H9 (cell line): ENCODE data around the gene CCDC116. TPM values are rescaled to one million over a fixed set of nuclear protein-coding genes. Genes with fewer than 3 reads are reported as not detected.

Experiments
- DNase-seq: peaks from one replicate; pipeline ENCODE4 v3.0.0-alpha.2; 2017
- H2AFZ ChIP-seq: one replicate; pipeline ENCODE4 v1.6.1; 2013; ENCODE audit warnings: mild to moderate bottlenecking, low read length, control low read depth, moderate library complexity
- H2AK5ac ChIP-seq: 2 replicates; pipeline ENCODE4 v1.6.1; 2013; ENCODE audit warnings: low read length, control low read depth, mixed read lengths; ENCODE audit not compliant: insufficient read length
- H2BK120ac ChIP-seq: one replicate; pipeline ENCODE4 v1.6.1; 2013; ENCODE audit warnings: low read depth, mild to moderate bottlenecking, low read length, control low read depth, inconsistent platforms; ENCODE audit not compliant: poor library complexity, severe bottlenecking
- H2BK12ac ChIP-seq: 2 replicates; pipeline ENCODE4 v1.6.1; 2013; ENCODE audit warnings: low read length, control low read depth, mixed read lengths, low read depth; ENCODE audit not compliant: insufficient read length
- H2BK15ac ChIP-seq: 2 replicates; pipeline ENCODE4 v1.6.1; 2013; ENCODE audit warnings: low read depth, low read length, control low read depth
- H2BK20ac ChIP-seq: one replicate; pipeline ENCODE4 v1.6.1; 2013; ENCODE audit warnings: low read depth, mild to moderate bottlenecking, low read length, control low read depth, inconsistent platforms; ENCODE audit not compliant: poor library complexity, severe bottlenecking
- H2BK5ac ChIP-seq: 2 replicates; pipeline ENCODE4 v1.6.1; 2013; ENCODE audit warnings: low read length, control low read depth, mixed read lengths; ENCODE audit not compliant: insufficient read length
- H3K14ac ChIP-seq: 2 replicates; pipeline ENCODE4 v1.6.1; 2013; ENCODE audit warnings: low read length, control low read depth; ENCODE audit not compliant: insufficient read depth
- H3K18ac ChIP-seq: 2 replicates; pipeline ENCODE4 v1.6.1; 2013; ENCODE audit warnings: low read depth, mild to moderate bottlenecking, mixed read lengths, low read length, control low read depth; ENCODE audit not compliant: insufficient read length
- H3K23ac ChIP-seq: 2 replicates; pipeline ENCODE4 v1.6.1; 2013; ENCODE audit warnings: low read length, control low read depth, mixed read lengths, low read depth; ENCODE audit not compliant: insufficient read length
- H3K23me2 ChIP-seq: 2 replicates; pipeline ENCODE4 v1.6.1; 2013; ENCODE audit warnings: low read depth, mild to moderate bottlenecking, mixed read lengths, low read length, control low read depth; ENCODE audit not compliant: insufficient read length, poor library complexity, severe bottlenecking
- H3K27ac ChIP-seq: 2 replicates; pipeline ENCODE4 v1.5.1; 2013; ENCODE audit warnings: low read length, control low read depth, mixed read lengths, low read depth; ENCODE audit not compliant: insufficient read length
- H3K27me3 ChIP-seq: 2 replicates; pipeline ENCODE4 v1.6.1; 2013; ENCODE audit warnings: low read length, control low read depth, inconsistent platforms; ENCODE audit not compliant: insufficient read depth
- H3K4ac ChIP-seq: 2 replicates; pipeline ENCODE4 v1.6.1; 2013; ENCODE audit warnings: low read depth, mild to moderate bottlenecking, control low read depth, inconsistent platforms, low read length, moderate library complexity
- H3K4me1 ChIP-seq: 2 replicates; pipeline ENCODE4 v1.6.1; 2013; ENCODE audit warnings: low read length, control low read depth, inconsistent platforms; ENCODE audit not compliant: insufficient read depth
- H3K4me2 ChIP-seq: 2 replicates; pipeline ENCODE4 v1.6.1; 2013; ENCODE audit warnings: low read length, control low read depth, mixed read lengths; ENCODE audit not compliant: insufficient read length, insufficient read depth
- H3K56ac ChIP-seq: 2 replicates; pipeline ENCODE4 v1.6.1; 2013; ENCODE audit warnings: low read depth, mild to moderate bottlenecking, mixed read lengths, low read length, control low read depth; ENCODE audit not compliant: insufficient read length
- H3K79me1 ChIP-seq: 2 replicates; pipeline ENCODE4 v1.6.1; 2013; ENCODE audit warnings: low read depth, mild to moderate bottlenecking, moderate library complexity, low read length, control low read depth, inconsistent platforms; ENCODE audit not compliant: insufficient read depth, poor library complexity, severe bottlenecking
- H3K79me2 ChIP-seq: 2 replicates; pipeline ENCODE4 v1.6.1; 2013; ENCODE audit warnings: low read length, control low read depth, inconsistent platforms; ENCODE audit not compliant: insufficient read depth
- H3K9ac ChIP-seq: 2 replicates; pipeline ENCODE4 v1.6.1; 2013; ENCODE audit warnings: low read length, control low read depth, mixed read lengths; ENCODE audit not compliant: insufficient read length; ENCODE audit errors: extremely low read depth
- H3K9me3 ChIP-seq: one replicate; pipeline ENCODE4 v1.6.1; 2013; ENCODE audit warnings: low read depth, low read length, inconsistent platforms; ENCODE audit not compliant: control insufficient read depth
- H3T11ph ChIP-seq: one replicate; pipeline ENCODE4 v1.6.1; 2013; ENCODE audit warnings: mild to moderate bottlenecking, low read length, control low read depth, inconsistent platforms
- H4K20me1 ChIP-seq: one replicate; pipeline ENCODE4 v1.6.1; 2013; ENCODE audit not compliant: control insufficient read depth, insufficient read length, insufficient read depth
- H4K5ac ChIP-seq: 2 replicates; pipeline ENCODE4 v1.6.1; 2013; ENCODE audit warnings: low read depth, mild to moderate bottlenecking, mixed read lengths, low read length, control low read depth; ENCODE audit not compliant: insufficient read length
- H4K8ac ChIP-seq: replicated peaks from 2 replicates; pipeline ENCODE4 v1.6.1; 2013; ENCODE audit warnings: low read length, control low read depth, mixed read lengths, low read depth; ENCODE audit not compliant: insufficient read length
- H4K91ac ChIP-seq: 2 replicates; pipeline ENCODE4 v1.6.1; 2013; ENCODE audit warnings: low read depth, mild to moderate bottlenecking, moderate library complexity, mixed read lengths, low read length, control low read depth; ENCODE audit not compliant: insufficient read length
- H3K27ac Mint-ChIP-seq, 3 experiments: 2 replicates in 2 of 3; 3 replicates in 1 of 3; pipeline ENCODE4 v1.8.0; 2020 to 2021; ENCODE audit warnings: mixed read lengths in 3 of 3, mild to moderate bottlenecking in 1 of 3, moderate library complexity in 1 of 3
- H3K27me3 Mint-ChIP-seq: 2 replicates; pipeline ENCODE4 v1.8.0; 2021; ENCODE audit warnings: low read depth, mild to moderate bottlenecking, moderate library complexity, mixed read lengths
- H3K36me3 Mint-ChIP-seq, 3 experiments: 2 replicates in 2 of 3; 3 replicates in 1 of 3; pipeline ENCODE4 v1.8.0; 2020 to 2021; ENCODE audit warnings: low read depth in 3 of 3, mixed read lengths in 3 of 3; ENCODE audit not compliant: insufficient read depth in 1 of 3
- H3K4me1 Mint-ChIP-seq, 2 experiments: 2 replicates each; pipeline ENCODE4 v1.8.0; 2020; ENCODE audit warnings: mixed read lengths in 2 of 2
- H3K4me3 Mint-ChIP-seq, 2 experiments: 2 replicates in 1 of 2; 3 replicates in 1 of 2; pipeline ENCODE4 v1.8.0; 2020 to 2021; ENCODE audit warnings: mild to moderate bottlenecking in 2 of 2, mixed read lengths in 2 of 2, moderate library complexity in 1 of 2
- H3K9me3 Mint-ChIP-seq, 2 experiments: 2 replicates in 1 of 2; 3 replicates in 1 of 2; pipeline ENCODE4 v1.8.0; 2020; ENCODE audit warnings: mild to moderate bottlenecking in 2 of 2, mixed read lengths in 2 of 2, moderate library complexity in 1 of 2
- WGBS: extraction: QIAGEN DNeasy Blood & Tissue Kit; methylation state at CpG from one replicate; pipeline ENCODE4 v1.1.7; 2013; ENCODE audit warnings: missing lambda C conversion rate, low lambda C conversion rate, mixed read lengths; ENCODE audit not compliant: insufficient read length; ENCODE audit errors: extremely low coverage; 5-methylcytosine and 5-hydroxymethylcytosine counted together
- total RNA-seq: library from RNA; stranded (reverse); gene quantifications from 2 replicates; pipeline ENCODE4 v1.2.1, GENCODE V29; 2021
- TF ChIP-seq, protein P1 (sequence below): fragments of 200-600 bp; sonication (generic); conservative IDR thresholded peaks from 3 replicates; pipeline ENCODE4 v1.8.0; 2021; ENCODE audit warnings: antibody characterized with exemption, mild to moderate bottlenecking

The CCDC116 gene
- total RNA-seq, 1 experiment from 2014 or later = 0.63 TPM

DNA sequence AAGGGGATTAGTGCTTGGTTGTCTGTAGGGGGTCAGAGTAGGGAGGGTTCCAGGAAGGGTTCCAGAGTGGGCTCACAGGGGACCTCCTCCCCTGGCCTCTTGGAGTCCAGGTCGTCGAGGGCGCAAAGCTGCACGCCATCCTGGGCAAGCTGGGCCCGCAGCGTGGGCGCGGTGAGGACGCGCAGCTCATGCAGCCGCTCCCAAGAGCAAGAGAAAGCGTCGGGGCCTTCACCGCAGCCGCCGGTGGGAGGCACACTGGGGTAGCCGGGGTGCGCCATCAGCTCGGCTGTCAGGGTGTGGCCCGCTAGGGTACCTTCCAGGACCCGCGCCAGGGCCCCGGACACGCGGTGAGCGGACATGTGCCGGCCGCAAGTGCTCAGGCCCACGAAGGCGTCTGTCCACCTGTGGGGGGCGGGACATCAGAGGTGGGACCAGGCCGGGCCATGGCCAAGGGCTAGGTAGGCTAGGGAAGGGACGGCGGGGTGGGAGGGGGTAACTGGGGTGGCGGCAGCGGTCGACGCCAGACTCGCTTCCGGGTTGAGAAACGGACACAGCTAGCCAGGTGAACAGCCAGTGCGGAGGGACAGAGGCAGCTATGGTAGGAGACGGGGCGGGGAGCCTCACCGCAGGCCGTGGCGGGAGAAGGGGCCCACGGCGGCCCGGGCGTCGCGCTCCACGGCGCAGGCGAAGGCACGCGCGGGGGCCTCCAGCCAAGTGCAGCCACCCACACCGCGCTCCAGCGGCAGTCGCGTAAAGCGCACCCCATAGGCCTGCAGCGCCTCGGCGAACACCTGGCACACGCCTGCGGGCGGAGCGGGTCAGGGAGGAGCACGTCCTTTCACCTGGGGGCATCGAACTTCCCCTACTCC, 3.9 kb upstream of the CCDC116 start:
- no peak overlapping the region for H2BK15ac ChIP-seq
- Mint-ChIP-seq H3K27ac (0 out of 7 replicates have a peak overlapping the region, but pooled peaks of 1 of the 3 experiments have one; percentile 95), H3K4me3 (peak overlapping the region; percentile 89), H3K27me3 (peaks cover 9% of the 10 kb centered on the region), H3K4me1 (peaks cover 14 to 16% of the 10 kb centered on the region in 2 experiments), H3K36me3 (peaks cover 5 to 23% (median 14%) of the 10 kb centered on the region in 3 experiments), H3K9me3 (no peaks in the 10 kb centered on the region; a peak in 1 of 5 replicates)
- no peak overlapping the region for H2BK5ac ChIP-seq
- H3K79me1 ChIP-seq = peaks cover 2% of the 10 kb centered on the region
- no peak overlapping the region for H2AK5ac ChIP-seq
- no CpG with 5 or more reads among the region's 74 CpGs for WGBS
- no peaks in the 10 kb centered on the region for H3K79me2 ChIP-seq
- no peak overlapping the region for H2AFZ ChIP-seq
- H3K23me2 ChIP-seq = peaks cover 5% of the 10 kb centered on the region
- no peak overlapping the region for H4K91ac ChIP-seq
- H2BK120ac ChIP-seq = no peak overlapping the region
- no peaks in the 10 kb centered on the region for H3K9me3 ChIP-seq
- H3K9ac ChIP-seq = no peak overlapping the region
- H3T11ph ChIP-seq = no peak overlapping the region
- H3K18ac ChIP-seq = no peak overlapping the region
- H2BK12ac ChIP-seq = no peak overlapping the region
- peak overlapping the region; percentile 42 for H3K4me2 ChIP-seq
- no peaks in the 10 kb centered on the region for H3K27me3 ChIP-seq
- DNase-seq = no peak
- H4K20me1 ChIP-seq = no peaks in the 10 kb centered on the region
- H3K23ac ChIP-seq = no peak overlapping the region
- H4K5ac ChIP-seq = no peak overlapping the region
- H3K4me1 ChIP-seq = no peaks in the 10 kb centered on the region; the same call in 1 of the 2 replicates
- H3K27ac ChIP-seq = no peak overlapping the region
- H3K4ac ChIP-seq = no peak overlapping the region
- no peak overlapping the region for H3K56ac ChIP-seq
- no peak overlapping the region for H4K8ac ChIP-seq
- H3K14ac ChIP-seq = no peak overlapping the region; the same call in 1 of the 2 replicates
- TF ChIP-seq, protein P1, sequence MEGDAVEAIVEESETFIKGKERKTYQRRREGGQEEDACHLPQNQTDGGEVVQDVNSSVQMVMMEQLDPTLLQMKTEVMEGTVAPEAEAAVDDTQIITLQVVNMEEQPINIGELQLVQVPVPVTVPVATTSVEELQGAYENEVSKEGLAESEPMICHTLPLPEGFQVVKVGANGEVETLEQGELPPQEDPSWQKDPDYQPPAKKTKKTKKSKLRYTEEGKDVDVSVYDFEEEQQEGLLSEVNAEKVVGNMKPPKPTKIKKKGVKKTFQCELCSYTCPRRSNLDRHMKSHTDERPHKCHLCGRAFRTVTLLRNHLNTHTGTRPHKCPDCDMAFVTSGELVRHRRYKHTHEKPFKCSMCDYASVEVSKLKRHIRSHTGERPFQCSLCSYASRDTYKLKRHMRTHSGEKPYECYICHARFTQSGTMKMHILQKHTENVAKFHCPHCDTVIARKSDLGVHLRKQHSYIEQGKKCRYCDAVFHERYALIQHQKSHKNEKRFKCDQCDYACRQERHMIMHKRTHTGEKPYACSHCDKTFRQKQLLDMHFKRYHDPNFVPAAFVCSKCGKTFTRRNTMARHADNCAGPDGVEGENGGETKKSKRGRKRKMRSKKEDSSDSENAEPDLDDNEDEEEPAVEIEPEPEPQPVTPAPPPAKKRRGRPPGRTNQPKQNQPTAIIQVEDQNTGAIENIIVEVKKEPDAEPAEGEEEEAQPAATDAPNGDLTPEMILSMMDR = no peak
- no peak overlapping the region for H2BK20ac ChIP-seq
